MM.1S (cell line): Measurements from ENCODE around the gene SEZ6L.

Source experiments
- EZH2phosphoT487 ChIP-seq: fragments of 300-600 bp; sonication (generic); IDR thresholded peaks from 2 replicates; pipeline ENCODE4 v1.6.1; 2018; ENCODE audit warnings: antibody characterized with exemption, low read length
- TF ChIP-seq, protein P1 (sequence below): fragments of 300-600 bp; sonication (generic); IDR thresholded peaks from 2 replicates; pipeline ENCODE4 v1.5.1; 2016; ENCODE audit warnings: antibody characterized with exemption, low read length, mixed read lengths

DNA sequence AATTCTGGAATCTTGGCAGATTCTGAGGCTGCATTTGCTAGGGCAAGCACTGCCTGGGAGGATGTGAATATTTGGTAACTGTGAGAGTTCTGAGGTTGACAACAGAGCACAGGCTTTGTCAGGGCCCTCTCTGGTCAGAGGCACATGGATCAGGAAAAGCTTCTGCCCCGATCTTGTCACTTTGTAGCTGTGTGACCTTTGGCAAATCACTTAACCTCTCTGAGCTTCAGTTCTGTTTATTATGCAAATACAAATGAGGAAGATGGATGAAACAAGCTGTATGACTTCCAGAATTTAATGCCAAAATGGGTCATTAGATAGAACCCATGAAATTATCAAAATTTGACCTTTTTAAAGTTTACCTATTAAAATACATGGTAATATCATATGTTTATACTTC, 94.9 kb downstream of the SEZ6L start:
- TF ChIP-seq, protein P1, sequence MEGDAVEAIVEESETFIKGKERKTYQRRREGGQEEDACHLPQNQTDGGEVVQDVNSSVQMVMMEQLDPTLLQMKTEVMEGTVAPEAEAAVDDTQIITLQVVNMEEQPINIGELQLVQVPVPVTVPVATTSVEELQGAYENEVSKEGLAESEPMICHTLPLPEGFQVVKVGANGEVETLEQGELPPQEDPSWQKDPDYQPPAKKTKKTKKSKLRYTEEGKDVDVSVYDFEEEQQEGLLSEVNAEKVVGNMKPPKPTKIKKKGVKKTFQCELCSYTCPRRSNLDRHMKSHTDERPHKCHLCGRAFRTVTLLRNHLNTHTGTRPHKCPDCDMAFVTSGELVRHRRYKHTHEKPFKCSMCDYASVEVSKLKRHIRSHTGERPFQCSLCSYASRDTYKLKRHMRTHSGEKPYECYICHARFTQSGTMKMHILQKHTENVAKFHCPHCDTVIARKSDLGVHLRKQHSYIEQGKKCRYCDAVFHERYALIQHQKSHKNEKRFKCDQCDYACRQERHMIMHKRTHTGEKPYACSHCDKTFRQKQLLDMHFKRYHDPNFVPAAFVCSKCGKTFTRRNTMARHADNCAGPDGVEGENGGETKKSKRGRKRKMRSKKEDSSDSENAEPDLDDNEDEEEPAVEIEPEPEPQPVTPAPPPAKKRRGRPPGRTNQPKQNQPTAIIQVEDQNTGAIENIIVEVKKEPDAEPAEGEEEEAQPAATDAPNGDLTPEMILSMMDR = no peak
- no peak for TF ChIP-seq EZH2phosphoT487
